ENCODE data around the gene LETMD1. TPM values are rescaled to one million over a fixed set of nuclear protein-coding genes. Genes with fewer than 3 reads are reported as not detected.

The LETMD1 gene
- polyA plus RNA-seq, 2 of the 4 experiments (the other 2 are of a cell fraction): 29.6 to 72.9 TPM

DNA sequence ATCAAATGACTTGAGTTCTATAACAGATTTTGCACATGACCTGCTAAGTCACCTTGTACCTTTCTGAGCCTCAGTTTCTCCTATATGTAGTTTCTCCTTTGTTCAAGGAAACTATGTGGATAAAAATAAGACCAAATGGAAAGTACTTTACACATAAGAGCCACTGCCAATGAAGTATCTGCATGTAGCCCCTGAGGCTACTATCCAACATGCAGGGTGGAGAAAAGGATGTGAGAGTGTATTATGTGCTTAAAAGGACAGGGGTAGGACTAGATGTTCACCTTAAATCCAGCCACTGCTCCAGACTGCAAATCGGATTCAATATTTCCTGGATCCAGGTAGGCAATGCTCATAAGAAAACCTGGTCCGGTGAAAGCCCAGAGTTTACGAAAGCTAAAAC lies 43.1 kb upstream of the LETMD1 start:
- no peak for DNase-seq (ENCODE audit: low read depth in 1 of 2, low spot score in 1 of 2)
- peaks cover 7% of the 10 kb centered on the region; the same call in 2 of the 3 replicates for H3K4me1 ChIP-seq
- WGBS (ENCODE audit: missing lambda C conversion rate): 91% methylated on average over 3 of the region's 3 CpGs
- CTCF ChIA-PET: no interaction called here
- FAIRE-seq: no peak
- H3K27ac ChIP-seq: no peak overlapping the region
- ATAC-seq: no peak
- POLR2A ChIA-PET: no interaction called here
- no peaks in the 10 kb centered on the region for H3K9me3 ChIP-seq
- H3K4me2 ChIP-seq: no peak overlapping the region
- H3K4me3 ChIP-seq: no peak overlapping the region
- no peak for TF ChIP-seq JUNB (IDR thresholded peaks at IDR 0.05)
- TF ChIP-seq BHLHE40 (IDR thresholded peaks at IDR 0.05; ENCODE audit: low read depth, low read length): no peak
- no peak for TF ChIP-seq CBX8 (IDR thresholded peaks at IDR 0.05)
- no peak for TF ChIP-seq ZFP36 (IDR thresholded peaks at IDR 0.05; ENCODE audit: borderline replicate concordance, partially characterized antibody)

DNA sequence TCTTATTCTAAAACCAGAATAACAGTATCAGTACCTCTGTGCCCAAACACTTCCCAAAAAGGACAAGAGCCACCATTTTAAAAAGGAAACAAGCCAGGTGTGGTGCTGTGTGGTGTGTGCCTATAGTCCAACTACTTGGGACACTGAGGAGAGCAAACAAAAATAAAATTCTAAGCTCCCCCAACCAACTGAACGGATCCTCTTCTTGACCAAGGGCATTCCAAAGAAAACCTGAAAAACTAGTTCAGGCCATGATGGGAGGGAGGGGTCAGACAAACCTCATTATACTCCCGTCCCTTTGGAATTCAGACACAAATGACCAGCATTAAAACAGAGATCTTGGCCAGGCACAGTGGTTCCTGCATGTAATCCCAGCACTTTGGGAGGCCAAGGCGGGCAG lies 42.5 kb upstream of the LETMD1 start:
- no peak overlapping the region for H3K4me2 ChIP-seq
- CTCF ChIA-PET: no interaction called here
- H3K27ac ChIP-seq: no peak overlapping the region

DNA sequence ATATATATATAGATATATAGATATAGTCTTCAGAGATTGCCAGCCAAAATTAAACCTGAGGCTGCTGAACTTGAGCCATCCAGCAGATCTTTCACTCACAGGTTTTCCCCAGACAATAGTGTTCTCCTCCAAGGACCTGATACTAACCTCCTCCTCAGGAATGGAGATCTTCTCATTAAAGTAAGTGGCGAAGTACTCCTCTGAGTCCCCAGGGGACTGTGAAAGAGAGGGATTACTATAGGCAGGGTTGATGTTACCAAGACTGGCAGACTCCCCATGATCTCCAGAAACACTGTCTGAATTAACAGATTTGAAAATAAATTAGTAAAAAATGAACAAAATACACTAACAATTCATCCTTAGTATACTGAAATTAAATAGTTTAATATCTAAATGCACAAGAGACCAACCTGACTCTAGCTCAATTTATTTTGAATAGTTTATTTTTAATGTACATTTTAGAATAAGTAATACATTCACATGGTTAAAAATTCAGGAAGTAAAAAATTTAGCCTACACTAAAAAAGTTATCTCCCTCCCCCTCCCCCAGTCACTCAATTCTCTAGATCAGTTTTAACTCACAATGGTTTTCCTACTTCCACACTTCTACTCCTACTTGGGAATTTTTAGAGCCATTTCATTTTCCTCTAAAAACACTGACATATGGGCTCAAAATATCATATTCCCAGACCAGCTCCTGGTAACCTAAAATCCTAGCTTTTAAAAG lies 39.6 kb upstream of the LETMD1 start:
- ChIA-PET CTCF (interaction anchor here (0.9 to 2.0 kb wide), 4 partner anchors 10 to 242 kb away, joined by 3 to 8 read pairs (median 4); no protein-coding TSS in a partner anchor), POLR2A (no interaction called here)
- no peak overlapping the region for H3K27ac ChIP-seq
- TF ChIP-seq, protein P1, sequence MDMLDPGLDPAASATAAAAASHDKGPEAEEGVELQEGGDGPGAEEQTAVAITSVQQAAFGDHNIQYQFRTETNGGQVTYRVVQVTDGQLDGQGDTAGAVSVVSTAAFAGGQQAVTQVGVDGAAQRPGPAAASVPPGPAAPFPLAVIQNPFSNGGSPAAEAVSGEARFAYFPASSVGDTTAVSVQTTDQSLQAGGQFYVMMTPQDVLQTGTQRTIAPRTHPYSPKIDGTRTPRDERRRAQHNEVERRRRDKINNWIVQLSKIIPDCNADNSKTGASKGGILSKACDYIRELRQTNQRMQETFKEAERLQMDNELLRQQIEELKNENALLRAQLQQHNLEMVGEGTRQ (IDR thresholded peaks at IDR 0.05): no peak
- TF ChIP-seq HOXB13 (CRISPR knock-in tag; IDR thresholded peaks at IDR 0.05; ENCODE audit: low read depth): no peak
- no peak for TF ChIP-seq NFE2L2 (conservative IDR thresholded peaks at IDR 0.05; ENCODE audit: low read length)
- TF ChIP-seq POLR2AphosphoS2 (conservative IDR thresholded peaks at IDR 0.05; ENCODE audit: low read length): no peak
- no peak for TF ChIP-seq CBX2 (IDR thresholded peaks at IDR 0.05; ENCODE audit: borderline replicate concordance, low read depth)
- TF ChIP-seq ZFP36 (IDR thresholded peaks at IDR 0.05; ENCODE audit: borderline replicate concordance, partially characterized antibody): no peak
- TF ChIP-seq EP300 (IDR thresholded peaks at IDR 0.05): no peak
- TF ChIP-seq MAZ (IDR thresholded peaks at IDR 0.05; ENCODE audit: borderline replicate concordance, low read depth, low read length): no peak
- TF ChIP-seq, protein P2, sequence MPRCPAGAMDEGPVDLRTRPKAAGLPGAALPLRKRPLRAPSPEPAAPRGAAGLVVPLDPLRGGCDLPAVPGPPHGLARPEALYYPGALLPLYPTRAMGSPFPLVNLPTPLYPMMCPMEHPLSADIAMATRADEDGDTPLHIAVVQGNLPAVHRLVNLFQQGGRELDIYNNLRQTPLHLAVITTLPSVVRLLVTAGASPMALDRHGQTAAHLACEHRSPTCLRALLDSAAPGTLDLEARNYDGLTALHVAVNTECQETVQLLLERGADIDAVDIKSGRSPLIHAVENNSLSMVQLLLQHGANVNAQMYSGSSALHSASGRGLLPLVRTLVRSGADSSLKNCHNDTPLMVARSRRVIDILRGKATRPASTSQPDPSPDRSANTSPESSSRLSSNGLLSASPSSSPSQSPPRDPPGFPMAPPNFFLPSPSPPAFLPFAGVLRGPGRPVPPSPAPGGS (IDR thresholded peaks at IDR 0.05): no peak
- TF ChIP-seq HOXA7 (CRISPR knock-in tag; IDR thresholded peaks at IDR 0.05): no peak
- TF ChIP-seq RAD21 (conservative IDR thresholded peaks at IDR 0.05 in 1 of 2, IDR thresholded peaks at IDR 0.05 in 1 of 2): no peak
- no peak for TF ChIP-seq RFX5 (IDR thresholded peaks at IDR 0.05)
- TF ChIP-seq EHF (CRISPR knock-in tag; IDR thresholded peaks at IDR 0.05): no peak
- TF ChIP-seq HOXB5 (CRISPR knock-in tag; IDR thresholded peaks at IDR 0.05): no peak
- TF ChIP-seq KDM1A (IDR thresholded peaks at IDR 0.05; ENCODE audit: low read depth): no peak
- no peak for TF ChIP-seq TP53 (CRISPR knock-in tag; IDR thresholded peaks at IDR 0.05)
- no peak for TF ChIP-seq EHMT2 (IDR thresholded peaks at IDR 0.05; ENCODE audit: low read depth)
- TF ChIP-seq NR3C1 (IDR thresholded peaks at IDR 0.05): no peak
- TF ChIP-seq SMC3 (IDR thresholded peaks at IDR 0.05): no peak
- ATAC-seq: no peak
- no peak overlapping the region for H3K4me2 ChIP-seq
- no peaks in the 10 kb centered on the region for H3K9me3 ChIP-seq
- no peaks in the 10 kb centered on the region for H3K4me1 ChIP-seq
- H3K4me3 ChIP-seq: no peak overlapping the region
- WGBS (ENCODE audit: missing lambda C conversion rate): 88% methylated on average over 1 of the region's 1 CpG
- no peak for DNase-seq (ENCODE audit: low read depth in 1 of 2, low spot score in 1 of 2)
- no peak for FAIRE-seq

More for the DNA sequence above, 42.5 kb upstream of the LETMD1 start:
- Histone ChIP-seq H3K4me3 (no peak overlapping the region), H3K9me3 (no peaks in the 10 kb centered on the region), H3K4me1 (peaks cover under 1% of the 10 kb centered on the region; the same call in 2 of the 3 replicates)
- POLR2A ChIA-PET: no interaction called here
- no peak for TF ChIP-seq CHD2 (IDR thresholded peaks at IDR 0.05; ENCODE audit: low read length, partially characterized antibody)
- ATAC-seq: no peak
- 93% methylated on average over 3 of the region's 3 CpGs for WGBS (ENCODE audit: missing lambda C conversion rate)
- DNase-seq (ENCODE audit: low read depth in 1 of 2, low spot score in 1 of 2): no peak
- FAIRE-seq: no peak
